GM18870 (cell line): Measurements from ENCODE around the gene MYO1D.

Experiments
- ATAC-seq: cut with Tn5 transposase; IDR thresholded peaks from one replicate; pipeline ENCODE4 v1.9.1; 2021; ENCODE audit warnings: moderate library complexity; ENCODE audit not compliant: unreplicated experiment

Gene MYO1D

DNA sequence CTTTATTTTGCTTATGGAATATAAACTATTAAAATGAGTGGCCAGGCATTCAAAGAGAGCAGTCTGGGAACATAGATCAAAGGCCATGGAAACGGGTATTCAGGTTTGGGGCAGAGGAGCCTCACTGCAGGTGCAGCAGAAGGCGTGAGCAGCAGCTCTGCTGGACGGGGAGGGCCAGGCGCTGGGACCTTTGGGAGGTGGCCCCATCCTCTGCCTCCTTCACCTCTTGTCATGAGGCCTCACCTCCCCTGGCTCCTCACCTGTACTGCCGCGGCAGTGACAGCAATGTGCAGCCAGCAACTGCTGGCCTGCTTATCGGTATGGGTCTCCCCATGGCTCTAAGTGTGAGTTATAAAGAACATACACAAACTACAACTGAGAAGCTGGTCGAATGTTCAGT lies 280.7 kb downstream of the MYO1D start:
- ATAC-seq = no peak

DNA sequence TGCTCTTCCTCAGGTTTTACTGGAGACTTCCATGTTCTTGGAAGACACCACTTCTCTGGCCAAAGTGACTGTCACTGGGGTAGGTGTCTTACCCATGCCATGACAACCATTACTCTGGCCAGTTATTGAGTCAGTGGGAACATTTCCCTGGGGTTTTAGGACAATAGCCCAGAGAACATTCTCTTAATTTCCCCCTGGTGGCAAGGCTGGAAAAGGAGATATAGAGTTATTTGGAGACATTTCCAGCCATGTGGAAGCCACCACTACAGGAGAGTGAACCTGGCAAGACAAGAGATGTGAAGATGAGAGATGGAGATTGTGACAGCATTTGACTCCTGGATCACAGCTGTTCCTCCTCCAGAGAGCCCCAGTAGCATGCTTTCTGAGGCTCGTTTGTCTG lies 283.9 kb downstream of the MYO1D start:
- ATAC-seq = no peak

DNA sequence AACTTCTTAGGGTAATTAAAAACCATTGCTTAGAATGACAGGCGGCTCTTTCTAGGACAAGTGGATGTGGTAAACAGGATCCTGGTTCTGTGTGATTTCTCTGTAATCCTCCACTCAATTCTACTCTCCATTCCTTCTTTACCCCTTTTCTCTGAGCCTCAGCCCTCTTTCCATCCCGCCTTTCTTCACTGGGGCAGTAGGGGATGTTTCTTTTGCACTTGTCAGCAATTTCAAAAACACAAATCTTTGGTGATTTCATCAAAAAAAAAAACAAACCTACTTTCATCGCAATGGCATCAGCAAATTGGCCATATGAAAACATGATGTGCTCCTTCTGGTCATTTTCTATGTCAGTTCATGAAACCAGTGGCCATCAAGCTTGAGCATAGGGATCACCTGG lies 285.5 kb downstream of the MYO1D start:
- no peak for ATAC-seq

DNA sequence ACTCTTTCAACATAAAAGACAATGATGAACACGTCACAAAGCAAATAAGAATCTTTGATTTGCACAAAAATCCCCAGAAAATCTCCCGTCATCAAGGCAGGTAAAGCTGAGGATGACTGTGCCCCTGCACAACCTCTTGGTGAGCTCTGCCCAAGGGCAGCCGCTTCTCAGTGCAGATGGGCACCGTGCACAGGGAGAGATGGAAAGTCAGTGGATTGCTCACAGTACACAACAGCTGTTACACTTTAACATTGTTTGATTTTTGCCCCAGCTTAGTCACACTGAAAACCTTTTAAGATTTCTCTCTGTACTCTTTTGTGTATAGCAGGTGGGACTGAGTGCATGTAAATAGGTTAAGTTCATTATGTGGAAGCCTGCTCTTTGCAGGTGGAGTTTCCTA lies 285.9 kb downstream of the MYO1D start:
- ATAC-seq = no peak

DNA sequence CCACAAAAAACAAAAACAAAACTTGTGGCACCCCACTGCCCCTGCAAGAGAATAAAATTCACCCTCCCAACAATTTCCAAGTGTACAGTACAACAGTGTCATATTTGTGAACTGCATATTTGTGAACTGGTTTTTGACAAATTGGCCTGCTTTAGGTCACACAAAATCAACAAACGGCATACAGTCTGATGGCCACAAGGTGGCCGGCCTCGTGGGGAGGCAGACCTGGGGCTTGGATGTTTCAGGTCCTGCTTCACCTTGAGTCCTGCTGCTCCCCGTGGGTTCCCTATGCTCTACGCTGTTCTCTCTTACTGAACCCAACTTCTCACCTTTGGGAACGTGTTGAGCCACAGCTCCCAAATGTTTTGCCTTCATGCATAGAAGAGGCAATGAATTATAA lies 287.9 kb downstream of the MYO1D start:
- no peak for ATAC-seq

DNA sequence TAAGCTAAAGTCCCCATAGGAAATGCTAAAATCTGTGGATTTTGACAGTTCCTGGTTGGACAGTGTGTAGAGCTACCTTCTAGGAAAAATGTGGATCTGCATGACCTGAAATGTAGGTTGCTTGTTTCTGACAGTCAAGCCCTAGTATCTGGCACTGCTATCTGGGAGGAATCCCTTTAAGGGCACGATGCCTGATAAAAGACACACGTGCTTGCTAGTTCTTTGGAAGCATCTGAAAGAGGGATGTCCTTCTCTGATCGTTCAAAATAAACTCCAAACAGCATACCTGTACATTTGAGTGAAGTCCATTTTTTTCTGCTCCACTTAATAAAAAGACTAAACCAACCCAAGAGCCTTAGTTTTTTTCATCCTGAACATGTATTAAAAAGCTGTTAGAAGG lies 288.8 kb downstream of the MYO1D start:
- no peak for ATAC-seq

DNA sequence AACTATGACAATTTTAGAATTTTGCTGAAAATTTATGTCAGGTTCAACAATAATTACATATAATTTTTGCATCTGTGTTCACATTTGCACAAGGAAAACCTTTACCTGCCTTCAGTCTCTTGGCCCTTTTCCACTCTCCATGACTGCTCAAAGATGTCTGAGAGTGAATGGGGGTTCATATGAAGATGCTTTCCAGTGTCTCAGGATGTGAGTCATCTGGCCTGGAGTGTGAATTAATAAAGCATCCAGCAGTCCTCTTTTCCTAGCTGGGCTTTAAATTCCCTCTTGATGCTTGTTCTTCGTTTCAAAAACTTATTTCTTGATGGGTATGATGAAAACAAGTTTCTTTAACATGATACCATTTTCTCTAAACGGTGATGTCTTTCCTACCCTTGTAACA lies 290.3 kb downstream of the MYO1D start:
- ATAC-seq = no peak

DNA sequence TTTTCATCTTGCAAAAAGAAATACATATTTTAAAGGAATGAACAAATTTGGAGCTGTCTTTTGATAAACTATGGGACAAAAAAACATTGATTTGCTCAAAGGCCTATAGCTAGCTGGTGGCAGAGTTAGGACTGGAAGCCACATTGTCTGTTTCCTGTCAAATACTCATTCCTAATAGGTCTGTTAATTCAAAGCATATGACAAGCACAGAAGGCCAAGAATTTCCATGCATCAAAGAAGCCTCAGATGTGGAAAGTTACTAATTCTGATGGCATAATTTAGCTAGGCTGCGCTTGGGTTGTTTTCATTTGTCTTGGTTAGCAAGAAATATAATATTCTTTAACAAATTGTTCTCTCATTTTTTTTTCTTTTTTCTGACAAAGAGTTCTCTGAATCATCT lies 292.1 kb downstream of the MYO1D start:
- no peak for ATAC-seq

DNA sequence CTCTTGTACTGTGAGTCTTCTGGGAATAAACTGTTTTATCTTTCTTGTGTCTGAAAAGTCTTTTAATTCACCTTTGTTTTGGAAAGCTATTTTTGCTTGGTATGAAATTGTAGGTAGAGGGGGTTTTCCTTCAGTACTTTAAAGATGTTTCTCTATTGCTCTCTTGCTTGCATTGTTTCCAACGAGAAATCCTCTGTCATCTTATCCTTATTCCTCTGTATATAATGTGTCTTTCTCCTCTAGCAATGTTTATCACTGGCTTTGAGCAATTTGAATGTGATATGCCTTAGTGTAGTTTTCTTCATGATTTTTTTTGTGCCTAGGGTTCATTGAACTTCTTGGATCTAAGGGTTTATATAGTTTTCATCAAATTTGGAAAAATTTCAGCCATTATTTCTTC lies 293.9 kb downstream of the MYO1D start:
- no peak for ATAC-seq

DNA sequence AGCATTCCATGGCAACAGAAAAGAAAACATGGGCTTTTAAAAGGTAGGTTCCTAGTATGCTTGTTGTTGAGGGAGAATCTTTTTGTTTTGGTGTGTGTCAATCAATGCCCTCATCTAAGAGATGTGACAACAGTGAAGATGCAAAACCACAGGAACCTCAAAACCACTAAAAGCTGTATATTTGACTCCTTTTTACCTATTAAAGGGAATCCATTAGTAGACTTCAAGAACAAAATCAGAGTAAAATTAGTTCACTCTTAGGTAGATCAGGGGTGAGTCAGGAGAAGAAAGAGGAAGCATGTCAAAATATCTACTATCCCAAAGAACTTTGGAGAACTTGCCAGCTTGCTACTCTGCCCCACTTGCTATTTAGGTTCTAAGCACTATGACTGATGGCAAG lies 301.1 kb downstream of the MYO1D start:
- ATAC-seq = no peak

DNA sequence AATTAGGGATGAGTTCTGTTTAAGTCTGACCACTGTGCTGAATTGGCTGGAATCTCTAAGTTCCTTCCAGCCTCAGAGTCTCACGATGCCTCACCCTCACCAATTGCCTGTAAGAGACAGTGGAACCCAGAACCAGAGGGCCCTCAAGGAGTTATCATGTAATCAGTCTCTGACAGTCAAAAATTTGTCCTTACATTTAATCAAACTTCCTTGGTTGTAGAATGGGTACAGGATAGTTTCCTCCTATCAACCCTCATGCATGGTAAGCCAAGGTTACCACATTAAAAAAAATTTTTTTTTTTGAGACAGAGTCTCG lies 306.9 kb downstream of the MYO1D start:
- no peak for ATAC-seq

DNA sequence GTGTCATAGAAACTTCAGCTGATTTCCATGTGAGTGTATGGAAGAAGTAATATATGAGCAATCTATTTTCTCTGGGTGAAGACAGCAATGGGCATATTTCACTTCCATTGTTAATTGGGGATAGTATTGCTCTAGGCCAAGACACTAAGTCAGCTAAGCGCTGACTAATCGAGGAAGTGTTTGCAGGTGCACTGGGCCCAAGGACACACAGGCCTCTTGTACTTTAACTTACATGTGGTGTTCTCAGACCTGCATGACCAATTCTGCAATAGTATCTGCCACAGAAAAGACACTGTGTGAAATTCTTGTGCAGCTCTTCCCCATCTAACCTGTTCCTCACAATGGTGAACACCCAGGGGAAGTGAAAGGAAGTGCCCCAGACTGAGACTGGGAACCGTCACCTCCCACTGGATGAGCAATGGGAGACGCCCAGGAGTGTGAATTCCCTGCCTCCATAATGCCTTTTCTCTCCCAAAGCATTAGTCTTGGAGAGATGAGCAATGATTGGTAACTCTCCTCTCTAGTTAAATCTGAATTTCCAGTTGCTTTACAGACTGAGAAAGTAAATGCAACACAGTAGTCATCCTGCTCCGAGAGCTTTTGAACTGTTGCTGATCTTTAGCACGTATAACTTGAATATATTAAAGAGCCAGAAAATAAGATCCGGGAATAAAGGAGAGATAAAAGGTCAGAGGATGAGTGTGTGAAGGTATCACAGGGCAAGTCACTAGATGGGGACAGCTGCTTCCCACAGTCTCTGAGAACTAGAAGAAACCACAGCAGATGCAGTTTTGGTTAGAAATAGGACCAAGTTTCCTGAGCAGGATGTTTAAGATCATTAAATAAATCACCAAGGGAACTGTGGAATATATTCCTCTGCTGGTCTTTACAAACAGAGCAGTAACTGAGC lies 307.5 kb downstream of the MYO1D start:
- ATAC-seq = no peak

DNA sequence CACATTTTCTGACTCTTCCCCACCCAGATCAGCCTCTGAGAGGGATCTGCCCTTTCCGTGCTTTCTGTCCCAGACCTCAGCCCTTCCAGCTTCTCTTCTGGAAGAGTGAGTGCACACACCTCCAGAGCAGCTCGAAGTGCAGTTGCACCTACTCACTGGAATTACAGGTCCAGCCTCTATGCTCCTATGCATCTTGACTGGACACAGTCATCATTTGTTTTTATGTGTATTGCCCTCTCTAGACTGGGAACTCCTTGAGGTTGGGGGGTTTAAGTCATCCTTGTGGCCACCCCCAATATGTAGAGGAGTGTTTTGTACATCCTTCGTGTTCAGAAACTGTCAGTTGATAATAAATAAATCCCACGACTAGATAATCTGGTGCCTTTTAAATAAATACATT lies 308.2 kb downstream of the MYO1D start:
- ATAC-seq = no peak

DNA sequence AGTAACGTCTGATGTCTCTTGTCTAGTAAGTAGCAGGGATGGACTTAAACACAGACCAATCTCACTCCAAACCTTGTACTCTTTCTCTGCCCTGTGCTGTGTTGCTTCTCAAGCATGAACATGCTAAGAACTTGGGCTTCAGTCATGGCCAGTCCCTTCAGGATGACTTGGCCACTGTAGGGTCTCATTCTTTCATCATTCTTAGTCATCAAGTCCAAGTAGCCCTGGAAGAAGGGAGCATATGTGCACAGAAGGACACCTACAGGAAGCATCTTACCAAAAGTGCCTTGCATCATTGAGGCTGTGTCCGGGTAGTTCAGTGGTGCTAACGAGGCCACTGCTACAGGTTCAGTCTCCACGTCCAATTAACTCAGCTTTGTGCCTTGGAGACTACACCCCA lies 309.4 kb downstream of the MYO1D start:
- ATAC-seq = no peak

DNA sequence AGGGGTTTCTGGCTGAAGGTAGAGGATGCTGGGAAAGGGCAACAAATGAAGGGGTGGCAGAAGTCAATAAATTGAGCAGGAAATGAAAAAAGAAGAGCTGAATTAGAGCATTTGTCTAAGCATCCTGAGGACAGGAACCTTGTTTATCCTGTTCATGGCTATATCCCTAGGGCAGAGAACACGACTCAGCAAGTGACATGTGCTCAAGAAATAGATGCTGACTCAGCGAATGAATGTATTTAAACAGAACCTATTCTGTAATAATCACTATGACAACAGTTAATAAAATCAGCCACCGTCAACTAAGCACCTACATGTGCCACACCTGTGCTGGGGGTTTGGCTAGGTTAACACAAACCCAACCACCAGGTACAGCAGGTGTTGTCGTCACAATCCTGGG lies 309.8 kb downstream of the MYO1D start:
- no peak for ATAC-seq

DNA sequence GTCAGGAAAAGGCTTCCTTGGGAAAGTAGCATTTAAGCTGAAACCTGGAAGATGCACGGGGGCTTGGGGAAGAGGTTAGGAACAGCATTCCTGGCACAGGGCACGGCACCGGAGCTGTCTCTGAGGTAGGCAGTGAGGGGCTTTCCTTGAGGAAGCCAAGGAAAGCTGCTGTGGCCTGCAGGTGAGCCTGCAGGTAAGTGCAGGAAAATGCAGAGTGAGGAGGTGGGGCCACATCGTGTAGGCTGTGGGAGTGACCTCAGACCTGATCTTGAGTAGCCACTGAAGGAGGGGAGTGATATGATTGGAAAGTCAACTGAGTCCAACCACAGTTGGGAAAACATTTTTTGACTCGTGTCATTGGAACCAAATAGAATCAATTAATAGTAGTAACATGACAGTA lies 310.6 kb downstream of the MYO1D start:
- no peak for ATAC-seq

DNA sequence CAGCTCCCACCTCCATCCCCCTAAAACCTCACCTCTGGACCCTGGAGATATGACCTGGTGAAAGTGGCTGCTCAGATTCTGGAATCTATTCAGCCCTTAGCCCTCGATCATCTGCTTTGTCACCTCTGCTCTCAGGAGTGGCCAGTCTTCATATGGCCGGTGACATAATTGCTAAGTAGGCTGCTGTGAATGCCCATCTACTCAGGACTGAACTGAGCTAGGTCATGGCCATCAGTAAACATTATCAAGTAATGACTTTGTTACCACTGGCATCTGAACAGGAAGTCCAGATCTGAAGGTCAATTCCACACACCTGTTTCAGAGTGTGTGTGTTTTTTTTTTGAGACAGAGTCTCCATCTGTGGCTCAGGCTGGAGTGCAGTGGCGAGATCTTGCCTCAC lies 311.5 kb downstream of the MYO1D start:
- ATAC-seq = no peak

DNA sequence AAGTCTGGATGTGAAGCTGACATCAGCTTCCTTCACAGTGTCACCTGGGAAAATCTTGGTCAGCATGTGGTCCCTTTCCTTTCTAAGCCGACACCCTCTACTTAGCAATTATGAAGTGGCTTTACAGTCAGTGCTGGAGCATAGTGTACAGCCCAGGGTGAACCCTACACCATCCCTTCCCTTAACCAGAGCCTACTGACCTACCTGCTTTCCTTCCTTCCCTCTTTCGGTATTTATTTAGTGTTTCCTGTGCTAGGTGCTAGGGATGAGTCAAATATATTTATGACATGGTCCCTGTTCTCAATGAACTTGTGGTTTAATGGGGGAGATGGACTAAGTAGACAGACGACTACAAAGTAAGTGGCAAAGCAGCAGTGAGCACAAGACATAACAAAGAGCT lies 312.6 kb downstream of the MYO1D start:
- no peak for ATAC-seq

DNA sequence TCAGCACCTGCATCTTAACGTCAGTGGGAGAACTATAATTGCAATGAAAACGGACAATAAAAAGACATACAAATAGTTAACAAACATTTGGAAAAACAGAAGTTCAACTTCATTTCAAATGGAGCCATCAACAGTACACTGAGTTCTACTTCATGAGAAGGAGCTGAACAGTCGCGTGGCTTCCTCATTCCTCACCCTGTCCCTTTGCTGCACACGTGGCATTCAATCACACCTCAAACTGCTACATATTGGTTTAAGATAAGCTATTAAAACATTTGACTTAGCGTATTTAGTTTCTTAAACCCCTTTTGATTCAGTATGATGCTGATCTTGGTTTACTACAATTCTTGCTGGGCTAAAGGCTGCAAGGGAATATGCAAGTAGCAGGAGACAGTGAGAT lies 313.3 kb downstream of the MYO1D start:
- no peak for ATAC-seq

DNA sequence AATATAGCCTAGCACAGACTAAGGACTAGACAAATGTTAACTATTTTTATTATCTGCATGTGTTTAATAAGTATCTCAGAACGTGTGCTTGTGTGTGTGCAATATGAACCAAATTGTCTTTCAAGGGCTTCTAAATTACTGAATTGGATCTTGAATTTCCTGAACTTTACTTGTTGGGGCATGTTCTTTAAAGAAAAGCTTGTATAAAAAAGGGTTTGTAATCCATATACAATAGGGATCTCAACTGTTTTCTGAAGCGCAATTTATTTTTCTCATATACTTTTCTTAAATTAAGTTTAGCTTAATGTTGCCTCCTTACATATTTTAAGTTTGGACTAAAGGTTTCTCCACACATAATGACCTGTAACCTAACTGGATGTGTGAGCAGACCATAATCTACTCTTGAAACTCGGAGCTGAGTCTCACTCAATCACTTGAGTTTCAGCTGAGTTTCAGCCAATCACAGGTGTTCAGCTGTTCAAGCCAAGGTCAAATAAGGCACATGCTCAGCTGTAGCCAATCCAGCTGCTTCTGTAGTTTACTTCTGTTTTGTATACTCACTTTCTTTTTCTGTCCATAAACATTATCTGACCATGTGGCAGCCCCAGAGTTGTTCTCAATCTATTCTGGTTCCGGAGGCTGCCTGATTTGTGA lies 317.8 kb downstream of the MYO1D start:
- peak; percentile 66 for ATAC-seq

DNA sequence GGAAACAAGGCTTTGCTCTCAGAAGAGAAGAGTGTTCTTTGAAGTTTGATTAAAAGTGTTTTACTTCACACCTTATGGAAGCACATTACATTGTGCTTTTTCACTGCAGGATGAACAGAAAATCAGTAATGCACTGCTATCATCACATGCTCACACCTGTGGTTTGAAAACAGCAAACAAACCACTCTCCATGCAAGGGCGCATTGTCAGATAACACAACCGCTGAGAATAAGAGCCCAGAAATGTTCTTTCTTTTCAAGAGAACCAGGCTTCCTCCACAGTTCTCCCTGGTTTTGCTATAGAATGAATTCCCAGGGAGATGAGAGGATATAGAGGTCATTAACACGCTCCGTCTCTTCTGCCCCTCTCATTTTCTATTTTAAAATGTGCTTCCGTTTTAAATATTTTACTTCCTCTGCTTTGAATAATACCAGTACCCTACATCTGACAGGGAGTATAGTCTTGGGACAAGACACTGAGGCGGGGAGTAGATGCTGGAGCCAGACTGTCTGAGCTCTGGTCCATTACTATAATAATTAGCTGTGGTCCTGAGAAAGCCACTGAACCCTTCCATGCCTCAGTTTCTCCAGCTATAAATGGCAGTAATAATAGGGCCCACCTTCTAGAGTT lies 318.5 kb downstream of the MYO1D start:
- ATAC-seq = no peak

DNA sequence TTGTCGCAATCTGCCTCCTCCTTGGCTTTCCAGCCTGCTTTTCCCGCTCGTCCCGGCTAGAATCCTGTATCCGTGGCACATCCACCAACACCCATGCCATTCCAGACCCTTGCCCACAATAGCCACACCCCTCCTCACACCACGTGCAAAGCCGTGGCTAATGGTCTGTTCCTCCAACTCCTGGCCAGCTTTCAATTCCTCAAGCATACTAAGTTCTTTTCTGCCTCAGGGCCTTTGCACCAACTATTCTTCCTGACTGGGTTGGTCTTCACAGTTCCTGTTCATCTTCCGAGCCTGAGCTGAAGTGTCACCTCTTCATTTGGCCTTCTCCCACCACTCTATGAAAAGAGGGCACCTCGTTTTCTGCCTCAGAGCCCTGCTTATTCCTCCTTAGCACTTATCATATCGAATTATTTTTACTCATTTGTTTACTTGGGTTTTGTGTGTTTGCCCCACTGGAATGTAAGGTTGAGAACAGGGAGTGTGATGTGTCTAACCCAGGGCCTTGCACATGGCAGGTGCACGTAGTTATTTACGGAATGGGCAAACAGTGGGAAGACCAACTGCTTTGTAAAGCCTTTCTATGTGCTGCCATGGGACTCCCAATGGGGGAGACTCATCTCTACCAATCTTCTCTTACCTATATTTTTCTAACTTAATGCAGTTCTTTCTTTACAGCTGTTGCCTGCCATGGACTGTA lies 321.2 kb downstream of the MYO1D start:
- no peak for ATAC-seq
